Measurements from ENCODE around the gene SLC22A13.

- TF ChIP-seq EZH2 (IDR thresholded peaks at IDR 0.05) = no peak
- no peak for TF ChIP-seq CTCF (IDR thresholded peaks at IDR 0.05)
Observed at GRCh38 chr3:38264353-38264771, 1.2 kb upstream of the SLC22A13 start.
